Measurements from ENCODE around the gene SEMA5B.

Gene SEMA5B

GRCh38 chr3:123066896-123067688, 39.5 kb upstream of the SEMA5B start, which contains the start of gene PDIA5:
PDIA5 (plus strand) TSS chr3:123067025; CDS start chr3:123067165, 140 bp downstream.
- TF ChIP-seq CTCF (IDR thresholded peaks at IDR 0.05; ENCODE audit: low read depth, low read length, missing control alignments), result no peak
- peak; percentile 72 for DNase-seq (ENCODE audit: extremely low read depth, low read depth)
- H3K4me3 ChIP-seq (replicated peaks; ENCODE audit: low read depth, low read length), result peak within 1 kb of the TSS; percentile 90

DNA sequence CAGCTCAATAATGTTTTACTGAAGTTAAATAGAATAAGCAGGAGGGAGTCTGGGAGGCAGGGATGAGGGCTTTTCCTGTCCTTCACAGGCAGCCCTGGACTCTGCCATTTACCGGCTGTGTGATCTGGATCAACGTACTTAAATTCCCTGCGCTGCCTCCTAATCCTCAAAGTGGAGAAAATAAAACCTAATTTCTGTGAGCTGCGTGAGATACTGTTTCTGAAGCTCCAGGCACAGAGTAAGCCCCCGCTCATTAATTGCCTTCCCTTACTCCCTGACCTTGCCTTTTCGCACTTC, 39.0 kb upstream of the SEMA5B start:
- no peak for TF ChIP-seq CTCF (IDR thresholded peaks at IDR 0.05; ENCODE audit: low read depth, low read length, missing control alignments)
- DNase-seq (ENCODE audit: extremely low read depth, low read depth), result no peak
- peak overlapping the region; percentile 90 for H3K4me3 ChIP-seq (replicated peaks; ENCODE audit: low read depth, low read length)

DNA sequence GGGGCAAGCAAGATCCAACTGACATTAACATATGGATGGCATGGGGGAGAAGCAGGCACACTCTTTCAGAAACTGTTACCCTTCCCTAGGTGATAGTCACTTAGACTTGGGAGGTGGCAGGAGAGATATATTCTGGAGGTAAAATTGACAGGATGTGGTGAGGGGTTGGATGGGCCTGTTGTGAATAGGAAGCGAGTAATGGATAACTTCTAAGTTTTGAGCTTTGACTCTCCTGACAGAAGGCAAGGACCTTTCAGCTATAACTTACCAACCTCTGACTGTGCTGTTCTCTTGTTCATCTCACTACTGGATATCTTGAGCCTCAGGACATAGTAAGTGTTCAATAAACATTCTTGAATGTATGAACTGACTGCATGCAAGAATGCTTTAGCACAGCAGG, 37.4 kb upstream of the SEMA5B start:
- TF ChIP-seq CTCF (IDR thresholded peaks at IDR 0.05; ENCODE audit: low read depth, low read length, missing control alignments), result no peak
- DNase-seq (ENCODE audit: extremely low read depth, low read depth), result no peak
- no peak overlapping the region for H3K4me3 ChIP-seq (replicated peaks; ENCODE audit: low read depth, low read length)

DNA sequence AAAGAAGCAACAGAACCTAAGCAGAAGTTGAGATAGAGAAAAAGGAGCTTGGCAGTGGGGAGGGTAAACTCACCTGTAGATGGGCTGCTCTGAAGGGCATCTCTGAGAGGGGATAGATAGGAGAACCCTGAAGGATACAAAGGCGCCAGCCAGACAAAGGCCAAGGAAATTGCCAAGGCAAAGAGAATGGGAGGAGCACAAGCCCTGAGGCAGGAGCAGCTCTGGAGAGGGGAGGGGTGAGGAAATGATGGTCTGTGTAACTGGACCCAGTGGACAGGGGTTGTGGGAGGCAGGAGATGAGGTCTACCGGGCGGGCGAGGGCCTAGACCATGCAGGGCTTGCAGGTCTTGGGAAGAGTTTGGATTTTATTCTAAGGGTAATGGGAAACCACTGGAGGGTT, 36.9 kb upstream of the SEMA5B start:
- no peak overlapping the region for H3K4me3 ChIP-seq (replicated peaks; ENCODE audit: low read depth, low read length)
- DNase-seq (ENCODE audit: extremely low read depth, low read depth), result no peak
- TF ChIP-seq CTCF (IDR thresholded peaks at IDR 0.05; ENCODE audit: low read depth, low read length, missing control alignments), result no peak

DNA sequence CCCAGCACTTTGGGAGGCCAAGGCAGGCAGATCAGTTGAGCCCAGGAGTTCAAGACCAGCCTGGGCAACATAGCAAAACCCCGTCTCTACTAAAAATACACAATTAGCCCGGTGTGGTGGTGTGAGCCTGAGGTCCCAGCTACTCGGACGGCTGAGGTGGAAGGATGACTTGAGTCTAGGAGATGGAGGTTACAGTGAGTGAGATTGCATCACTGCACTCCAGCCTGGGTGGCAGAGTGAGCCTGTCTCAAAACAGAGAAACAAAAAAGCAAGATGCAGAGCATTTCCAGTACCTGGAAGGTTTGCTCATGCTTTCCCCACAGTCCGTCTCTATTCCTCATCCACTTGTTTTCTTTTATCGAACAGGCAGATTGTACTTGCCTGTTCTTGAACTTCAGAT, 35.5 kb upstream of the SEMA5B start:
- no peak for DNase-seq (ENCODE audit: extremely low read depth, low read depth)
- no peak for TF ChIP-seq CTCF (IDR thresholded peaks at IDR 0.05; ENCODE audit: low read depth, low read length, missing control alignments)
- H3K4me3 ChIP-seq (replicated peaks; ENCODE audit: low read depth, low read length), result no peak overlapping the region

DNA sequence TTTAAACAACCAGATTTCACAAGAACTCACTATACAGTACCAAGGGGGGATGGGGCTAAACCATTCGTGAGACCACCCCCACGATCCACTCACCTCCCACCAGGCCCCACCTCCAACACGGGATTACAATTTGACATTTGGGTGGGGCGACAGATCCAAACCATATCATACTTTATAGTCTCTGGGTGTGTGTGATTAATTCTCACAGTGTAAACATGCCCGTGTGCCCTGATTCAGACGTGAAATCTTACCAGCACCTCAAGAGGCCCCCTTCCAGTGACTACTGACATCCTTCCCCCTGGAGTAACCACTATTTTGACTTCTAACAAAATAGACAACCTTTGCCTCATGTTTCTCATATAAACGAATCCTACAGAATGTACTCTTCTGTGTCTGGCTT, 34.3 kb upstream of the SEMA5B start:
- H3K4me3 ChIP-seq (replicated peaks; ENCODE audit: low read depth, low read length), result no peak overlapping the region
- no peak for TF ChIP-seq CTCF (IDR thresholded peaks at IDR 0.05; ENCODE audit: low read depth, low read length, missing control alignments)
- no peak for DNase-seq (ENCODE audit: extremely low read depth, low read depth)

DNA sequence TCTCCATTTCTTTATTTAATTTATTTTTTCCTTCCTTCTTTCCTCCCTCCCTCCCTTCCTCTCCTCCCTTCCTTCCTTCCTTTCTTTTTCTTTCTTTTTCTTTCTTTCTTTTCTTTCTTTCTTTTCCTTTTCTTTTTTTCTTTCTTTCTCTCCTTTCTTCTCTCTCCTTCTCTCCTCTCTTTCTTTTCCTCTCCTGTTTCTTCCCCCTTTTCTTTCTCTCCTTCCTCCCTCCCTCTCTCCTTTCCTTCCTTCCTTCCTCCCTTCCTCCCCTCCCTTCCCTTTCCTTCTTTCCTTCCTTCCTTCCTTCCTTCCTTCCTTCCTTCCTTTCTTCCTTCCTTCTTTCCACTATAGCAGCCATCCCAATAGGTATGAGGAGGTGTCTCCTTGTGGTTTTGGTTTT, 32.5 kb upstream of the SEMA5B start:
- no peak for TF ChIP-seq CTCF (IDR thresholded peaks at IDR 0.05; ENCODE audit: low read depth, low read length, missing control alignments)
- no peak overlapping the region for H3K4me3 ChIP-seq (replicated peaks; ENCODE audit: low read depth, low read length)
- no peak for DNase-seq (ENCODE audit: extremely low read depth, low read depth)

Data from HFF-Myc (cell line).